22Rv1 (cell line): ENCODE measurements around the gene P2RX3.

Source experiments
- H3K27ac ChIP-seq: fragments of 450-650 bp; 2 replicates; pipeline ENCODE4 v1.5.1; 2017
- ZFX ChIP-seq: fragments of 450-650 bp; IDR thresholded peaks from 2 replicates; pipeline ENCODE4 v1.6.1; 2017; ENCODE audit warnings: antibody characterized with exemption, borderline replicate concordance
- TF ChIP-seq, protein P1 (sequence below): fragments of 450-650 bp; IDR thresholded peaks from 2 replicates; pipeline ENCODE4 v1.5.1; 2017; ENCODE audit warnings: mild to moderate bottlenecking

Gene P2RX3

DNA sequence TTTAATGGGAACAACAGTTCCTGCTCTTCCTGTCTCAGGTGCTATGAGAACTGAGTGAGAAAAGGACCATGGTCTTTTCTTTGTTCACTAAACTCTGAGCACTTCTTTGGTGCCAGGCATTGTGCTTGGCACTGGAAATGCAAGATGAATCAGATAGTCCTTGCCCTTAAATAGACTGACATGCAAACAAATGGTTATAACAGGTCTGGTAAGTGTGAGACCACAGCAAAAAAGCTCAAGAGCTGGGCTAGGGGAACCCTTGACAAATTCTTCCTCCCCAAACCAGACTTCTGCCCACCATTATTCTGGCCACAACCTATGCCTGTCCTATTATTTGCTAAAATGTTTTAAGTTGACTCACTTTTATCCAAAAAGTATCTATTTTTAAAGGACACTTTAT is 83.7 kb downstream of the P2RX3 start:
- no peak overlapping the region for H3K27ac ChIP-seq
- TF ChIP-seq, protein P1, sequence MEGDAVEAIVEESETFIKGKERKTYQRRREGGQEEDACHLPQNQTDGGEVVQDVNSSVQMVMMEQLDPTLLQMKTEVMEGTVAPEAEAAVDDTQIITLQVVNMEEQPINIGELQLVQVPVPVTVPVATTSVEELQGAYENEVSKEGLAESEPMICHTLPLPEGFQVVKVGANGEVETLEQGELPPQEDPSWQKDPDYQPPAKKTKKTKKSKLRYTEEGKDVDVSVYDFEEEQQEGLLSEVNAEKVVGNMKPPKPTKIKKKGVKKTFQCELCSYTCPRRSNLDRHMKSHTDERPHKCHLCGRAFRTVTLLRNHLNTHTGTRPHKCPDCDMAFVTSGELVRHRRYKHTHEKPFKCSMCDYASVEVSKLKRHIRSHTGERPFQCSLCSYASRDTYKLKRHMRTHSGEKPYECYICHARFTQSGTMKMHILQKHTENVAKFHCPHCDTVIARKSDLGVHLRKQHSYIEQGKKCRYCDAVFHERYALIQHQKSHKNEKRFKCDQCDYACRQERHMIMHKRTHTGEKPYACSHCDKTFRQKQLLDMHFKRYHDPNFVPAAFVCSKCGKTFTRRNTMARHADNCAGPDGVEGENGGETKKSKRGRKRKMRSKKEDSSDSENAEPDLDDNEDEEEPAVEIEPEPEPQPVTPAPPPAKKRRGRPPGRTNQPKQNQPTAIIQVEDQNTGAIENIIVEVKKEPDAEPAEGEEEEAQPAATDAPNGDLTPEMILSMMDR, result no peak
- no peak for TF ChIP-seq ZFX
